ENCODE results near the gene FARP2.

- no peak for TF ChIP-seq CTCF (IDR thresholded peaks at IDR 0.05)
- TF ChIP-seq POLR2A (IDR thresholded peaks at IDR 0.05): no peak
- no peak for TF ChIP-seq EP300 (IDR thresholded peaks at IDR 0.05)
Observed at GRCh38 chr2:241530571-241530970, 174.5 kb downstream of the FARP2 start.
